Mammary epithelial cell (primary cell): ENCODE measurements around the gene CBX2.

Experiments used
- CTCF ChIP-seq, 2 donors: IDR thresholded peaks in 1 of 2; conservative IDR thresholded peaks in 1 of 2; 2 replicates each; pipeline ENCODE4 v1.5.1; 2011 to 2012; ENCODE audit warnings: inconsistent platforms in 2 of 2, low read length in 2 of 2, mild to moderate bottlenecking in 2 of 2, control low read depth in 1 of 2, low read depth in 1 of 2; ENCODE audit not compliant: insufficient read depth in 1 of 2; ENCODE audit errors: extremely low read depth in 1 of 2
- EZH2 ChIP-seq: IDR thresholded peaks from 2 replicates; pipeline ENCODE4 v1.6.1; 2012; ENCODE audit warnings: low read length, inconsistent platforms, borderline replicate concordance

GRCh38 chr17:79754370-79754769 is 23.6 kb upstream of the CBX2 start:
- TF ChIP-seq EZH2: no peak
- TF ChIP-seq CTCF (conservative IDR thresholded peaks at IDR 0.05 in 1 of 2, IDR thresholded peaks at IDR 0.05 in 1 of 2; ENCODE audit: extremely low read depth in 1 of 2, insufficient read depth in 1 of 2, low read depth in 1 of 2, low read length in 2 of 2): no peak
